ENCODE data around the gene A1BG. TPM values are rescaled to one million over a fixed set of nuclear protein-coding genes. Genes with fewer than 3 reads are reported as not detected.

A1BG gene
- total and polyA plus RNA-seq, 9 donors: 2.4 to 10.8 (median 4.7) TPM

GRCh38 chr19:58300620-58301019 is 52.7 kb downstream of the A1BG start:
- no peak overlapping the region for H3K4me3 ChIP-seq (ENCODE audit: low read length)
- no peak overlapping the region for H3K27ac ChIP-seq (ENCODE audit: low read length)
- WGBS (ENCODE audit: insufficient coverage): 88% methylated on average over 7 of the region's 7 CpGs
- peaks cover under 1% of the 10 kb centered on the region for H3K4me1 ChIP-seq (ENCODE audit: control insufficient read depth, insufficient read depth, low read length)
- H3K9me3 ChIP-seq (replicated peaks; ENCODE audit: control insufficient read depth, low read depth, low read length): peaks cover 4% of the 10 kb centered on the region
- no peaks in the 10 kb centered on the region for H3K27me3 ChIP-seq (ENCODE audit: control insufficient read depth, insufficient read depth, low read length)
- peaks cover 34% of the 10 kb centered on the region for H3K36me3 ChIP-seq (ENCODE audit: control insufficient read depth, insufficient read depth, low read length)
- DNase-seq: no peak

- peaks cover 74% of the 10 kb centered on the region for H3K36me3 ChIP-seq (ENCODE audit: control insufficient read depth, insufficient read depth, low read length)
- H3K27ac ChIP-seq (ENCODE audit: low read length): no peak overlapping the region
- H3K4me1 ChIP-seq (ENCODE audit: control insufficient read depth, insufficient read depth, low read length): no peaks in the 10 kb centered on the region
- no CpG with 5 or more reads among the region's 7 CpGs for WGBS (ENCODE audit: insufficient coverage)
- peaks cover 36% of the 10 kb centered on the region for H3K9me3 ChIP-seq (replicated peaks; ENCODE audit: control insufficient read depth, low read depth, low read length)
- H3K27me3 ChIP-seq (ENCODE audit: control insufficient read depth, insufficient read depth, low read length): no peaks in the 10 kb centered on the region
- no peak for DNase-seq
- no peak overlapping the region for H3K4me3 ChIP-seq (ENCODE audit: low read length)
Observed at GRCh38 chr19:58296104-58296503, 57.2 kb downstream of the A1BG start.

Other genes starting within 250 kb of the A1BG start
- gene ZNF329, start 202.7 kb downstream of the A1BG start, total RNA-seq: 19.0 TPM
- 10 to 100 TPM in 7 of 8 donors, 1 to 10 TPM in 1; 9.8 to 13.6 (median 12.4) TPM for gene ZNF329, start 202.7 kb downstream of the A1BG start, polyA plus RNA-seq (ENCODE audit: insufficient read depth in 1 of 8, insufficient read length in 8 of 8, low replicate concordance in 1 of 8)
- 10.0 TPM for gene ZNF274, start 170.4 kb downstream of the A1BG start, total RNA-seq
- gene ZNF274, start 170.4 kb downstream of the A1BG start, polyA plus RNA-seq (ENCODE audit: insufficient read depth in 1 of 8, insufficient read length in 8 of 8, low replicate concordance in 1 of 8): 10 to 100 TPM in 1 of 8 donors, 1 to 10 TPM in 7; 8.0 to 10.7 (median 8.8) TPM
- gene ZNF544, start 124.6 kb downstream of the A1BG start, total RNA-seq: 24.2 TPM
- gene ZNF544, start 124.6 kb downstream of the A1BG start, polyA plus RNA-seq (ENCODE audit: insufficient read depth in 1 of 8, insufficient read length in 8 of 8, low replicate concordance in 1 of 8): 10 to 100 TPM; 13.2 to 22.6 (median 15.7) TPM
- gene ZNF8, start 74.5 kb downstream of the A1BG start, total RNA-seq: 5.7 TPM
- gene ZNF8, start 74.5 kb downstream of the A1BG start, polyA plus RNA-seq (ENCODE audit: insufficient read depth in 1 of 8, insufficient read length in 8 of 8, low replicate concordance in 1 of 8): 1 to 10 TPM; 2.6 to 5.9 (median 4.4) TPM
- gene ERVK3-1, start 48.1 kb downstream of the A1BG start, total RNA-seq: 30.5 TPM
- 10 to 100 TPM; 28.8 to 37.1 (median 32.4) TPM for gene ERVK3-1, start 48.1 kb downstream of the A1BG start, polyA plus RNA-seq (ENCODE audit: insufficient read depth in 1 of 8, insufficient read length in 8 of 8, low replicate concordance in 1 of 8)
- gene ZSCAN22, start 26.5 kb downstream of the A1BG start, total RNA-seq: 2.7 TPM
- 1 to 10 TPM; 2.4 to 3.4 (median 3.2) TPM for gene ZSCAN22, start 26.5 kb downstream of the A1BG start, polyA plus RNA-seq (ENCODE audit: insufficient read depth in 1 of 8, insufficient read length in 8 of 8, low replicate concordance in 1 of 8)
- 2.2 TPM for gene ZNF497, start 9.3 kb upstream of the A1BG start, total RNA-seq
- gene ZNF497, start 9.3 kb upstream of the A1BG start, polyA plus RNA-seq (ENCODE audit: insufficient read depth in 1 of 8, insufficient read length in 8 of 8, low replicate concordance in 1 of 8): 1 to 10 TPM; 1.8 to 3.2 (median 2.7) TPM
- gene ZNF837, start 27.5 kb upstream of the A1BG start, total RNA-seq: 1.0 TPM
- gene ZNF837, start 27.5 kb upstream of the A1BG start, polyA plus RNA-seq (ENCODE audit: insufficient read depth in 1 of 8, insufficient read length in 8 of 8, low replicate concordance in 1 of 8): 1 to 10 TPM; 1.1 to 2.3 (median 1.8) TPM
- 2,401 TPM for gene RPS5, start 33.8 kb upstream of the A1BG start, total RNA-seq
- gene RPS5, start 33.8 kb upstream of the A1BG start, polyA plus RNA-seq (ENCODE audit: insufficient read depth in 1 of 8, insufficient read length in 8 of 8, low replicate concordance in 1 of 8): 1,000 to 10,000 TPM; 1,523 to 1,956 (median 1,735) TPM
- gene RNF225, start 42.2 kb upstream of the A1BG start, total RNA-seq: not detected
- under 1 TPM in 1 of 8 donors, not detected in 7; 0.20 TPM for gene RNF225, start 42.2 kb upstream of the A1BG start, polyA plus RNA-seq (ENCODE audit: insufficient read depth in 1 of 8, insufficient read length in 8 of 8, low replicate concordance in 1 of 8)
- gene ZNF584, start 55.2 kb upstream of the A1BG start, total RNA-seq: 7.9 TPM
- 1 to 10 TPM; 4.7 to 7.8 (median 6.2) TPM for gene ZNF584, start 55.2 kb upstream of the A1BG start, polyA plus RNA-seq (ENCODE audit: insufficient read depth in 1 of 8, insufficient read length in 8 of 8, low replicate concordance in 1 of 8)
- gene ZNF132, start 86.7 kb upstream of the A1BG start, total RNA-seq: 9.5 TPM
- 1 to 10 TPM; 3.0 to 5.6 (median 4.7) TPM for gene ZNF132, start 86.7 kb upstream of the A1BG start, polyA plus RNA-seq (ENCODE audit: insufficient read depth in 1 of 8, insufficient read length in 8 of 8, low replicate concordance in 1 of 8)
- 5.7 TPM for gene ZNF324B, start 98.1 kb upstream of the A1BG start, total RNA-seq
- 1 to 10 TPM; 2.7 to 4.7 (median 3.9) TPM for gene ZNF324B, start 98.1 kb upstream of the A1BG start, polyA plus RNA-seq (ENCODE audit: insufficient read depth in 1 of 8, insufficient read length in 8 of 8, low replicate concordance in 1 of 8)
- 7.3 TPM for gene ZNF324, start 113.6 kb upstream of the A1BG start, total RNA-seq
- gene ZNF324, start 113.6 kb upstream of the A1BG start, polyA plus RNA-seq (ENCODE audit: insufficient read depth in 1 of 8, insufficient read length in 8 of 8, low replicate concordance in 1 of 8): 1 to 10 TPM; 4.8 to 6.4 (median 5.6) TPM
- 7.8 TPM for gene ZNF446, start 122.9 kb upstream of the A1BG start, total RNA-seq
- 1 to 10 TPM; 6.5 to 9.8 (median 7.8) TPM for gene ZNF446, start 122.9 kb upstream of the A1BG start, polyA plus RNA-seq (ENCODE audit: insufficient read depth in 1 of 8, insufficient read length in 8 of 8, low replicate concordance in 1 of 8)
- gene SLC27A5, start 158.5 kb upstream of the A1BG start, total RNA-seq: 5.7 TPM
- 1 to 10 TPM; 2.5 to 4.6 (median 3.9) TPM for gene SLC27A5, start 158.5 kb upstream of the A1BG start, polyA plus RNA-seq (ENCODE audit: insufficient read depth in 1 of 8, insufficient read length in 8 of 8, low replicate concordance in 1 of 8)
- 3.0 TPM for gene ZBTB45, start 166.3 kb upstream of the A1BG start, total RNA-seq
- gene ZBTB45, start 166.3 kb upstream of the A1BG start, polyA plus RNA-seq (ENCODE audit: insufficient read depth in 1 of 8, insufficient read length in 8 of 8, low replicate concordance in 1 of 8): 10 to 100 TPM in 6 of 8 donors, 1 to 10 TPM in 2; 9.2 to 12.4 (median 10.5) TPM
- 213 TPM for gene TRIM28, start 190.6 kb upstream of the A1BG start, total RNA-seq
- gene TRIM28, start 190.6 kb upstream of the A1BG start, polyA plus RNA-seq (ENCODE audit: insufficient read depth in 1 of 8, insufficient read length in 8 of 8, low replicate concordance in 1 of 8): 100 to 1,000 TPM; 297 to 466 (median 390) TPM
- 60.8 TPM for gene CHMP2A, start 201.6 kb upstream of the A1BG start, total RNA-seq
- gene CHMP2A, start 201.6 kb upstream of the A1BG start, polyA plus RNA-seq (ENCODE audit: insufficient read depth in 1 of 8, insufficient read length in 8 of 8, low replicate concordance in 1 of 8): 10 to 100 TPM; 71.0 to 83.3 (median 77.3) TPM
- 30.6 TPM for gene UBE2M, start 205.1 kb upstream of the A1BG start, total RNA-seq
- gene UBE2M, start 205.1 kb upstream of the A1BG start, polyA plus RNA-seq (ENCODE audit: insufficient read depth in 1 of 8, insufficient read length in 8 of 8, low replicate concordance in 1 of 8): 10 to 100 TPM; 65.3 to 71.8 (median 67.3) TPM
- 10.3 TPM for gene MZF1, start 219.8 kb upstream of the A1BG start, total RNA-seq
- 10 to 100 TPM in 7 of 8 donors, 1 to 10 TPM in 1; 8.1 to 21.4 (median 17.4) TPM for gene MZF1, start 219.8 kb upstream of the A1BG start, polyA plus RNA-seq (ENCODE audit: insufficient read depth in 1 of 8, insufficient read length in 8 of 8, low replicate concordance in 1 of 8)